Muscle layer of duodenum (tissue), 2 donors: ENCODE data around the gene PRXL2B.
"Not testable (repeated sequence)": the region's sequence is repeated elsewhere in the genome, so short reads cannot be mapped to it uniquely, and the experiment has no call there.

ENCODE experiments used
- H3K27ac ChIP-seq: one replicate; pipeline ENCODE4 v1.7.0; 2013; ENCODE audit warnings: mild to moderate bottlenecking, low read length
- H3K27me3 ChIP-seq: one replicate; pipeline ENCODE4 v1.7.0; 2013; ENCODE audit warnings: low read depth, mild to moderate bottlenecking, control low read depth, low read length
- H3K36me3 ChIP-seq, 2 donors: one replicate each; pipeline ENCODE4 v1.7.0; 2013; ENCODE audit warnings: low read length in 2 of 2, control low read depth in 1 of 2, mild to moderate bottlenecking in 1 of 2; ENCODE audit not compliant: insufficient read depth in 2 of 2, control insufficient read depth in 1 of 2
- H3K4me1 ChIP-seq, 2 donors: one replicate each; pipeline ENCODE4 v1.7.0; 2013; ENCODE audit warnings: low read length in 2 of 2, mild to moderate bottlenecking in 2 of 2, control low read depth in 1 of 2, moderate library complexity in 1 of 2; ENCODE audit not compliant: insufficient read depth in 2 of 2, control insufficient read depth in 1 of 2
- H3K4me3 ChIP-seq, 2 donors: one replicate each; pipeline ENCODE4 v1.7.0; 2013; ENCODE audit warnings: low read length in 2 of 2, low read depth in 1 of 2, mild to moderate bottlenecking in 1 of 2
- H3K9me3 ChIP-seq, 2 donors: one replicate each; pipeline ENCODE4 v1.7.0; 2013; ENCODE audit warnings: low read length in 2 of 2, control low read depth in 1 of 2, mild to moderate bottlenecking in 1 of 2; ENCODE audit not compliant: control insufficient read depth in 1 of 2
- donor health status: healthy.

PRXL2B gene

DNA sequence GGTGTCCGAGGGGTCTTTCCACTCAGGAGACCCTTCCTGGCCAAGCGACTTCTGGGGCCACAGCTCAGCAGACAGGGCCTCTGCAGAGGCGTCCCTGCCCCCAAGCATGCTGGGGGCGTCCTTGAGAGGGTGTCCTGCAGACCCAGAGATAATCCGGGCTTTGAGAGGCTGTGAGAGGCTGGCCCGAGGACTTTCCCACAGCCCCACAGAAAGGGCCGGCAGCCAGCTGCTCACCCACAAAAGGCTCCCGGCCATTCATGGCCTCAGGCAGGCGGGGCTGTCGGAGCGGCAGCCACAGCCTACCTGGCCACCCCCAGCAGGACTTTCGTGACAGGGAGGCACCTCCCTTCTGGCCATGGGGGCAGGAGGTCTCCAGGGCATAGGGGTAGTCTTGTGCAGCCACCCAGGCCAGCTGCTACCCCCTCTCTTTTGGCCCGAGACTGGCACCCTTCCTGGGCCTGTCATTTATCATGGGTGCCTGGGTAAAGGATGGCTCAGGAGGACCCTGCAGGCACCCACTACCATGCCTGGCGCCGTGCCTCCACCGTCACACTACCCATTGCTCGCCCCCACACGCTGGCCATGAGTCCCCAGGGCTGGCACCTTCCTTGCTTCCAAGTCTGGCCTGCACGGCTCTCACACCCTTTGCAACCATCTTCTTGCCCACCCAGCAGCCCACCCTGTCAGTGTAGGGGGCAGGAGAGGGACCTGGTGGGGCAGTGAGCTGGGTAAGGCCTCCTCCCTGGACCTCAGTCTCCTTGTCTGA, 41.5 kb upstream of the PRXL2B start:
- Histone ChIP-seq H3K36me3 (no peaks in the 10 kb centered on the region), H3K27ac (no peak overlapping the region), H3K4me3 (no peak overlapping the region), H3K9me3 (no peaks in the 10 kb centered on the region), H3K4me1 (peaks cover 8 to 57% of the 10 kb centered on the region in 2 donors), H3K27me3 (no peaks in the 10 kb centered on the region)

DNA sequence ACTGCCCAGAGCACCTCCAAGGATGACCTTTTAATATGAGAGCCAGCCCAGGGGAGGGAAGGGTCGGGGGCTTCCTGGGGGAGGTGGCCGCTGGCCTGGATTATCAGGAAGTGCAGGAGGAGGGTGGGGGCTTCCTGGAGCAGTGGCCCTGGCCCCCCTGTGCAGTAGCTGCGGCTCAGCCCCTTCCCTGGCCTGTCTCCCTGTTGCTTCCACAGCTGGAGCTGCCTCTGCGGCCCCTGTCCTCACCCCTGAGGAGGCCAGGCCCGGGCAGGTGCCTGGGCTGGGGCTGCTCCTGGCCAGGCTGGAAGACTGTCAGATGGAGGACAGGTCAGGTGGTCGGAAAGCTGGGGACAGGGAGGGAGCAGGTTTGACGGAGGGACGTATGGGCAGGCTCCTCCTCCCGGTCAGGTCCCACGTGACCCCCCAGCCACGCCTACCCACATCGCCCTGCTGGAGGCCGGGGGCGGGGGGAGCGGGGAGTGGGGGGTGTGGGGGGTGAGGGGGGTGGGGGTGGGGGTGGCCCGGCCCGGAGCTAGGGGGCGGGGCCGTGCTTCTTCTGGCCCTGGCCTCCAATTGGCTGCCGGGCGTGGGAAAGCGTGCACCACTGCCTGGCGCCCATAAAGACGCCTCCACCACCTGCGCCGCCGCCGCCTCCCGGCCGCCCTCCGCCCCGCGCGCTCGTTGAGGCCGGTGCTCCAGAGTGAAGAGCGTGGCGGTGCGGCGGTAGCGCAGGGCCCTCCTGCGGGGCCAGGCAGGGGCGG, 40.6 kb upstream of the PRXL2B start:
- Histone ChIP-seq H3K27ac (no peak overlapping the region), H3K4me1 (peaks cover 8 to 57% of the 10 kb centered on the region in 2 donors), H3K27me3 (no peaks in the 10 kb centered on the region), H3K9me3 (no peaks in the 10 kb centered on the region), H3K4me3 (peak overlapping the region in 1 of 2 donors; percentile 65), H3K36me3 (no peaks in the 10 kb centered on the region)

DNA sequence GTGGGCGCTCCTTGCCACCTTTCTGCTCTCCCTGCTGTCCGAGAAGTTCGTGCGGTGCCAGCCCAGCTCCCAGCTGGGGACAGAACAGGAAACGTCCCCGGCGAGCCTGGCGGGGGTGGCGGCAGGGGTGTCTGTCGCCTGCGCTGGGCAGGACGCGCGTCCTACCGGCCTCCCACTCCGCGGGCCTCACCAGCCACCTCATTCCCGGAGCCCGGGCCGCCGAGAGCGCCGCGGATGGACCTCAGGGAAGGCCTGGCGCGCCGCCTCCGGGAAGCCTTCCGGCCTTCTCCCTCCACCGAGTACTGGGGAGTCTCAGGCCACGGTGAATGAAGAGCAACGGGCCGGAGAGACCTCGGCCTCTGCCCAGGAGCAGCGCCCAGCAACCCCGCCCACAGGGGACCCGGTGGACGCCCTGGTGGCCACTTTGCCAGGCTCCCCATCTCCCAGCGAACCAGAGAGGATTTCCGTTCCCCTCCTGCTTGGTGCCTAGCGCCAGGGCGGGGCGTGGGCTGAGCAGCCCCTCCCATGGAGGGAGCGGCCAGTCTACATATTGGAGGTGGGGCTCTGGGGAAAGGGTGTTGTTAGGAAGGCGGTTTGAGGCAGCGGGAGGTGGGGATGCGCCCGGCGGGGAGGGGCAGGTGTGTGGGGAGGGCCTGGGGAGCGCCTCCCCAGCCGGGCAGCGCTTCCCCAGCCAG, 39.9 kb upstream of the PRXL2B start:
- Histone ChIP-seq H3K9me3 (no peaks in the 10 kb centered on the region), H3K27ac (peak overlapping the region; percentile 83), H3K4me3 (peak overlapping the region; percentile 42 to 65), H3K36me3 (no peaks in the 10 kb centered on the region), H3K4me1 (peaks cover 8 to 57% of the 10 kb centered on the region in 2 donors), H3K27me3 (no peaks in the 10 kb centered on the region)

- Histone ChIP-seq H3K27ac (peak overlapping the region; percentile 83), H3K27me3 (no peaks in the 10 kb centered on the region), H3K4me3 (peak overlapping the region; percentile 42 to 65), H3K9me3 (no peaks in the 10 kb centered on the region), H3K4me1 (peaks cover 8 to 57% of the 10 kb centered on the region in 2 donors), H3K36me3 (no peaks in the 10 kb centered on the region)
Measured at GRCh38 chr1:2547210-2548067, 39.1 kb upstream of the PRXL2B start.

DNA sequence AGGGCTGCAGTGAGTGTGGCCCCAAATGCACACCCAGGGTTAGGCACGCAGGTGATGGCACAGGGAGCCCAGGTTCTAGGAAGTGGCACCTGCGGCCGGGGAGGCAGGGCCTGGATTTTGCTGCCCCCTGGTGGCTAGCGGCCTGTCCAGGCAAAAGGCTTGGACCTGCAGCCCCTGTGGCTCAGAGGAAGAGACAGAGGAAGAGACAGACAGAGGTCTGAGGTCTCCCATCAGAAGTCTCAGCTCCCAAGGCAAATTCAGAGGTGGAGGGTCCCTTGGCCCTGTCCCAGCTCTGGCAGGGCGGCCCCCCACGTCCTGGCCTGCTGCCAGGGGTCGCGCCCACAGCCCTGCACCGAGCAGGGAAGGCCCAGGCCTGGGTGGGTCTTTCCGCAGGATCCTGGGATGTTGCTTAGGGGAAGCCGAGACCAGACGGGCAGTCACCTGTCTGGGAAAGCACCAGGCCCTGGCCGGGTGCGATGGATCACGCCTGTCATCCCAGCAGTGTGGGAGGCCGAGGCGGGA, 38.4 kb upstream of the PRXL2B start:
- Histone ChIP-seq H3K9me3 (no peaks in the 10 kb centered on the region), H3K36me3 (no peaks in the 10 kb centered on the region), H3K27ac (peak overlapping the region; percentile 83), H3K4me1 (peaks cover 8 to 57% of the 10 kb centered on the region in 2 donors), H3K27me3 (no peaks in the 10 kb centered on the region), H3K4me3 (peak overlapping the region; percentile 42 to 65)

DNA sequence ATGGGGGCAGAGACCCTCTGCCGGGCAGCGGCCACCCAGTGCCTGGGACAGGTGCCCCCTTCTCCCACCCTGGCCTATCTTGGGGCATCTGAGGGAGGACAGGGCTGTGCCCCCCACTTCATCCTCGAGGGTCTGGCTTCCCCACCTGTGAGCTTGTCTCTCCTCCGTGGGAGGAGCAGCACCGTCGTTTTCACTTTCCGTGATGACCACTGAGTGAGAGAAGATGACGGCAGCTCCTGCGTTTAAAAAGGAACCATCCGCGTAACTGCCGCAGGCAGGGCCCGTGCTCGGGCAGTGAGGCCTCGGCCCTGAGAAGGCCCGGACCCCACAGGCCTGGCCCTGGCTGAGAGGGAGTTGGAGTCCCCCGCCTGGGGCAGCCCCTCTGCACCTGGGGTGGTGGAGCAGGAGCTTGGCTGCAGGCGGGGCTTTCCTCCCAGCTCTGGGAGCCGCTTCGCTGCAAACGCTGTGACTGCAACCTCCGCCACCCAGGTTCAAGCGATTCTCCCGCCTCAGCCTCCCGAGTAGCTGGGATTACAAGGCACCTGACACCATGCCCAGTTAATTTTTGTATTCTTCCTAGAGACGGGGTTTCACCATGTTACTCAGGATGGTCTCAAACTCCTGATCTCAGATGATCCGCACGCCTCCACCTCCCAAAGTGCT, 37.1 kb upstream of the PRXL2B start:
- H3K4me3 ChIP-seq, H3K27me3 ChIP-seq, H3K9me3 ChIP-seq, H3K36me3 ChIP-seq: not testable (repeated sequence)
- Histone ChIP-seq H3K4me1 (peaks cover 8 to 46% of the 10 kb centered on the region in 2 donors), H3K27ac (peak overlapping the region; percentile 83)

- not testable (repeated sequence) for H3K4me3 ChIP-seq, H3K27me3 ChIP-seq, H3K27ac ChIP-seq, H3K9me3 ChIP-seq, H3K36me3 ChIP-seq
- H3K4me1 ChIP-seq = peaks cover 8 to 46% of the 10 kb centered on the region in 2 donors
Measured at GRCh38 chr1:2550309-2550861, 36.2 kb upstream of the PRXL2B start.

DNA sequence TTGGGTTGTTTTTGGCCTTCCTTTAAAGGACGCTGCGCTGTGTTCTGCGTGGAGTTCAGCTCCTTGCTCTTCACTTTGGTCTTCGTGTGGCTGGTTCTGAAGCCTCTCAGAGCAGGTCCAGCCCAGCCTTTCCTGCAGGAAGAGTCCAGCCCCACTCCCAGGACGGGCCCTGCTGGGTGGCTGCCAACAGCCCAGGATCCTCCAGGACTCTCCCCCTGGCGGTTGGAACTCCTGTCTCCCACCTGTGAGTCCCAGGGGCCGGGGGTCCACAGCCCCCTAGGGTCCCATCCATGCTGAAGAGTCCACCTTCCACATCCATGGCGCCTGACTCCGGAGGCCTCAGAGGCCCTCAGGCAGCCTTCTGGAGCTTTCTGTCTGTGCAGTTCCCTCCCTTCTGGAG, 35.0 kb upstream of the PRXL2B start:
- not testable (repeated sequence) for H3K36me3 ChIP-seq, H3K27me3 ChIP-seq, H3K27ac ChIP-seq, H3K4me3 ChIP-seq, H3K9me3 ChIP-seq
- H3K4me1 ChIP-seq = peaks cover 8 to 44% of the 10 kb centered on the region in 2 donors

- Histone ChIP-seq H3K4me1 (peaks cover 7 to 43% of the 10 kb centered on the region in 2 donors), H3K4me3 (no peak overlapping the region), H3K36me3 (no peaks in the 10 kb centered on the region), H3K27ac (no peak overlapping the region), H3K27me3 (no peaks in the 10 kb centered on the region), H3K9me3 (no peaks in the 10 kb centered on the region)
Measured at GRCh38 chr1:2552189-2552588, 34.4 kb upstream of the PRXL2B start.

GRCh38 chr1:2553076-2553475, 33.5 kb upstream of the PRXL2B start:
- not testable (repeated sequence) for H3K9me3 ChIP-seq, H3K36me3 ChIP-seq, H3K27me3 ChIP-seq, H3K27ac ChIP-seq, H3K4me3 ChIP-seq
- peaks cover 0 to 43% of the 10 kb centered on the region in 2 donors for H3K4me1 ChIP-seq
